DMS 273 (cell line): ENCODE results near the gene RGPD3.
"Not testable (repeated sequence)": the region's sequence is repeated elsewhere in the genome, so short reads cannot be mapped to it uniquely, and the experiment has no call there.

ENCODE experiments used
- DNase-seq: peaks from one replicate; lab custom pipeline; 2025; ENCODE audit not compliant: unreplicated experiment; lab: John Stamatoyannopoulos, UW

The RGPD3 gene

GRCh38 chr2:106486551-106487385, 18.6 kb upstream of the RGPD3 start, which contains the start of gene CD8B2:
TSS of gene CD8B2 (plus strand) at chr2:106487364. CDS start at chr2:106487427, 63 bp downstream.
- not testable (repeated sequence) for DNase-seq

DNA sequence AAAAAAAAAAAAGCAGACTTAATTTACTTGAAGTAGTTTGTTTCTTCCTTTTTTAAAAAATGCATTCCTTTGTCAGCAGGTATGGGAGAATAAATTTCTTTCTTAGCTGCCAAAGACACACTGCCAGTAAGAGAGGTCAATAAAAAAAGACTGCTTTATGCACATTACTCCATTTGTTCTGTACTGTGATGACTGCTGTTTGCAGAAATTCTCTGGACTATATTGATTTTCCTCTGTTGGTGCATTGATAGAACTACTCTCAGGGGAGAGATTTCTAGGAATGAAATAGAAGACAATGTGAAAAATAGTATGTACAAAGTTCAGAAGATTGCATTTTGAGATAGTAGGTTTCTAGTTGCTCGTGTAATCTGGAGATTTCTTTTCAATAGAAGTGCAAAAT, 11.3 kb upstream of the RGPD3 start:
- DNase-seq, result not testable (repeated sequence)

DNA sequence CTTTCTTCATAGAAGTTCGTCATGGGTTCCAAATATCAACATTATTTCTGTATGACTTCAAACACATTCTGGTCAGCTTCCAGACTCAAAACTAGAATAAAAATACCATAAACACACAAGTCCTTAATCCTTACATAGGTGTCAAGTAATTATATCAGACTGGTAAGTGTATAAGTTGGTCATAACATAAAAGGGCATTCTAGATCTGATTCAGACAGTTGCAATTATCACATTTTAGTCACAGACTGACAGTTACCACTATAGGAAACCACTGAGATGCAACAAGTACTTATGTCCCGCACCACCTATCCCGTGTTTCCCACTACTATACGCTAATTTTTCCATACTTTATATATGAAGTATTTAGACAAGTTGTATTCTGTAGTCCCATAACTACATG, 9.4 kb upstream of the RGPD3 start:
- DNase-seq, result not testable (repeated sequence)

DNA sequence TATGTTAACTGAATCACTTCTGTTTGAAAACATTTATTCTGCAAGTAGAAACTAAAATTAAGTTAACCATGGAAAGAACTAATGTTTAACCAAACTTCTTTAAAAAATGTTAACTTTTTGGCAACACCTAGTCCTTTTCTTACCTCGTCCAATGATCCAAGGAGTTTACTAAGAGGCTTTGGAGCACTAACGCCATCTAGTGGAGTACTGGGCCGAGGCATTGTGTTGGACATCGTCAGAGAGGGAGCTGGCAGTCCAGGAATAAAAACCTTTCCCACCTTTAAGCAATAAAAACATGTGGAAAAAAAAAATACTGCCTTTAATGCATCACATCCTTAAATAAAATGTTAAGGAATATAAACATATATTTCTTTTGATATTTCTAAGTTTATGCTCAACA, 2.4 kb upstream of the RGPD3 start:
- DNase-seq, result not testable (repeated sequence)

DNA sequence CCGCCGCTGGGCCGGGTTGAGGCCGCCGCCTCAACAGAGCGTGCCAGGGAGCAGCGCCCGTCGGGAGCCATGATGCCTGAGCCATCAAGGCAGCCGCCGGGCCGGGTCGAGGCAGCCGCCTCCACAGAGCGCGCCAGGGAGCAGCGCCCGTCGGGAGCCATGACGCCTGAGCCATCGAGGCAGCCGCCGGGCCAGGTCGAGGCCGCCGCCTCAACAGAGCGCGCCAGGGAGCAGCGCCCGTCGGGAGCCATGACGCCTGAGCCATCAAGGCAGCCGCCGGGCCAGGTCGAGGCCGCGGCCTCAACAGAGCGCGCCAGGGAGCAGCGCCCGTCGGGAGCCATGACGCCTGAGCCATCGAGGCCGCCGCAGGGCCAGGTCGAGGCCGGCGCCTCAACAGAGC, 697 bp downstream of the RGPD3 start:
- DNase-seq, result not testable (repeated sequence)

DNA sequence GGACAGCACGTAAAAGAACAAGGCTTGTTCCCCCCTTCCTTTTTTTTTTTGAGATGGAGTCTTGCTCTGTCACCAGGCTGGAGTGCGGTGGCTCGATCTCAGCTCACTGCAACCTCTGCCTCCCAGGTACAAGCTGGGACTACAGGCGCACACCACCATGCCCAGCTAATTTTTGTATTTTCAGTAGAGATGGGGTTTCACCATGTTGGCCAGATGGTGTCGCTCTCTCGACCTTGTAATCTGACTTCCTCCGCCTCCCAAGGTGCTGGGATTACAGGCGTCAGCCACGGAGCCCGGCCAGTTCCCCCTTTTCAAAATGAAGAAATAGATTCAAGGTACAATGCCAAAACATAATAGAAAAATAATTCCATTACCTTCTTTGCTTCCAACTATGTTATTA, 6.3 kb downstream of the RGPD3 start:
- not testable (repeated sequence) for DNase-seq

- not testable (repeated sequence) for DNase-seq
These were observed 77.5 kb downstream of the RGPD3 start for GRCh38 chr2:106390680-106391079.

DNA sequence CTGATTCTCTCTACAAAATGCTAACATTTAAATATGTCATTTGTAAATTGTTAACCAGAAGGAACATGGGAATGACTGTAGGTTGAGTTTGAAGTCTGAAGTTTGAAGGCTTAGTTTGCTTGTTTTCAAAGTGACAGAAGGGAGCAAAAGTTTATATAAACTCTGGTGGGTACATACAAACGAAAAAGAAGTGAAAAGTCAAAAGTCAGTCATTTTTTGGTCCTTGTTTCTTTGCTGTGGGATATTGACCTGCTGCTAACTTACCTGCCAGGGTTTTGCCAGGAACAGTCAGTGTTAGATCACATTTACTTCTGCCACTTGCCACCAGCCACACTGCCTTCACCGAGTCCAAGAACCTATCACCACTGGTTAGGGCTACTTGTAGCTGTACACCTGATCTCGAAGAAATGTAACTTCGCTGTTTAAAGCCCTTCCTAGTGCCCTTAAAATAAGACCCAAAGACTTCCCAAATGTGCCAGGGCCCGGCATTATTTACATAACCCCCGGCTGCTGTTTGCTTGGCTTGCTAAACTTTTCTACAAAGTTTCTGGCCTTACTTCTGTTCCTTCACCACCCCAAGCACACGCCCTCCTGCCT, 79.3 kb downstream of the RGPD3 start:
- not testable (repeated sequence) for DNase-seq

- DNase-seq, result not testable (repeated sequence)
These were observed 83.7 kb downstream of the RGPD3 start for GRCh38 chr2:106384548-106384947.

GRCh38 chr2:106381867-106382266, 86.3 kb downstream of the RGPD3 start:
- not testable (repeated sequence) for DNase-seq

- not testable (repeated sequence) for DNase-seq
These were observed 88.6 kb downstream of the RGPD3 start for GRCh38 chr2:106379567-106379966.

DNA sequence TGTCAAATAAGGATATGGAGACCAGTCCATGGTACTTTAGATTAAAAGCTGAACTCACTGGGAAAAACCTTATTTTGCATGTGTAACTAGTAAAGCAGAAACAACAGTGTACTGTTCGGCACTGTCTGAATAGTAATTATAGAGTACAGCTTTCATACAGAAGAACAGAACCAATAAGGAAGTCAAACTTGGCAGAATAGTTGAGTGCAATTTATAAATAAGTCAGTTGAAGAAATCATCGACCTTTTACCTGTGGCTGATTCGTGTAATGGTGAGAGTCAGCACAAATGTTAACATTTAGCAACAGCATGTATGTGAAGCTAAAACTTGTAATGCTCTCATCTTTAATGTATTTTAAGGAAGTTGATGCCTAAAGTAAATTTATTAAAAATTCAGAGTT, 99.0 kb downstream of the RGPD3 start:
- not testable (repeated sequence) for DNase-seq

- no peak for DNase-seq
These were observed 101.9 kb downstream of the RGPD3 start for GRCh38 chr2:106366204-106366885.

DNA sequence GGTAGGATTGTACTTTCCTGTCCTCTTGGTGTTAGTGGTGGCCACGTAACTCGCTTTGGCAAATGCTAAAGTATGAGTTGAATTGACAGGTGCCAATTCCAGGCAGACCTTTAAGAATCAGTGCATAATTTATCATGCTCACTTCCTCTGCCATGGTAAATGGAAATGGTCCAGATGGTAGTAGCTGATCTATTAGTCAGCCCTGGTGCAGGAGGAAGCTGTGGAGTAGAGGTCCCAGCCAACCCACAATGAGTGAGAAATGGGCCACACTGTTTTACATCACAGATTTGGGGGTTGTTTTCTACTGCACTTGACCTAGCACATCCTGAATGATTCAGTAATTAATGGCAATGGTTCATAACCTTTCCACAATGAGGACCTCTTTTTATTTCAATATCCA, 104.4 kb downstream of the RGPD3 start:
- DNase-seq, result no peak

DNA sequence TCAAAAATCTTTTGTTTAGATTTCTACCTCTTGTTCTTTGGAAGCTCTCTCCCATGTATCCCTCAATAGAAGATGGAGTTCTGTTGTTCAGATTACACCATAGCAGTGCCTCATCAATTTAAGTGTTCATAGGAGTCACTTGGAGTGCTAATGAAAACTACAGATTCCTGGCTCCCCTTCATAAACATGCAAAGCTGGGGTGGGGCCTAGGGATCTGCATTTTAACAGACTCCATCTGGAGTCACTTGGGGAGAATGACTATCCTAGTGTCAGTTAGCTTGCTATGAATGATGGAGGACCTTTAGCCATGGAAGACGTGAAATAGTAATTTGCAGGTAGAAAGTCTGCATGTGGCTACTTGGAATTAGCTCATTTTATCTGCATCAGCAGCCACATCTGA, 105.4 kb downstream of the RGPD3 start:
- DNase-seq, result no peak

DNA sequence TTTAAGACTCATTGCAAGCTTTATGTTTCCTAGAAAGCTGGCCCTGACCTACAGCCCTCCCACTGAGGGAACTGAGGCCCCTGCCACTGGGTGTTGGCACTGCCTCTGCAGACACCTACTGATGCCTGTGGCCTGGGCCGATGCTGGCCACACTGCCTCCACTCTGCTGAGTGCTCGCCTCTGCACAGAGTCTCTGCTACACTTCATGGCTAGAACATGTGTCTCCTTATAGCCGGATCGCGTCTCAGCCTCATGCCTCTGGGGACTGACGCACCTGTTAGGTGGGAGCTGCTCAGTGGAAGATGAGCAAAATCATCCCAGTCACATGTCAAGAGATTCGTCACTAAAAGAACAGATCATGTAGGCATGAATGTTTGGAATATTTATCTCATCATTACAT, 108.7 kb downstream of the RGPD3 start:
- no peak for DNase-seq

DNA sequence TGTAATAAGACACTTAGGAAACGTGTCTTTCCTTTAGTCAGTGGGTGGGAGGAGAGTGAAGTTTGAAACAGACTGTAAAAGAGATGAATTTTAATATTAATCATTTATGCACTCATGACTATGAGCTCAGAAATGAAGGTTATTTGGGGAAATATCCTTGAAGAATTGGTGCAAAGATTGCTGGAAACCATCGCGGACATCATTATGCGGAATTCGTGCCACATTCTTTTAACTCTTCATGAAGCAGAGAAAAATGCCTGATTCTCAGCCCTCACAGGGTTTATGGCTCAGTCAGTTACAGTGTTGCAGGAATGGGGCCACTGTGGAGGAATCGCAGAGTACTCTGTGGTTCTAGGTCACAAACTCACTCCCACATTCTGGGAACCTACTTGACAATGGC, 109.7 kb downstream of the RGPD3 start:
- no peak for DNase-seq

- DNase-seq, result no peak
These were observed 110.1 kb downstream of the RGPD3 start for GRCh38 chr2:106358081-106358480.

- DNase-seq, result no peak
These were observed 111.9 kb downstream of the RGPD3 start for GRCh38 chr2:106356291-106356690.

- DNase-seq, result no peak
These were observed 114.5 kb downstream of the RGPD3 start for GRCh38 chr2:106353676-106354075.

DNA sequence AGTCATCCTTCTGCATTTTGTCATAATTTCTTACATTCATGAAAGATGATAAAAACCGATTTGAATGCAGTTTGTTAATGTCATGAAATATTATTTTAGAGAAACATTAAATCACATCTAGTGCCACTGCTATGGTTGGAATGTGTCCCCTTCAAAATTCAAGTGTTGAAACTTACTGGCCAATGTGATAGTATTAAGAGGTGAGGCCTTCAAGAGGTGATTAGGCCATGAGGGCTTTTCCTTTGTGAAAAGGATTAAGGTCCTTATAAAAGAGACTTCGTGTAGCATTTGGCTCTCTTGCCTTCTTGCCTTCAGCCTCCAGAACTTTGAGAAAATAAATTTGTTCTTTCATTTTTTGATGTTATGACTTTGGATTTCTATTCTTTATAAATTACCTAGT, 117.2 kb downstream of the RGPD3 start:
- no peak for DNase-seq

GRCh38 chr2:106344302-106344701, 123.9 kb downstream of the RGPD3 start:
- no peak for DNase-seq
